Measurements from ENCODE around the gene APC.
"Not testable (repeated sequence)": the region's sequence is repeated elsewhere in the genome, so short reads cannot be mapped to it uniquely, and the experiment has no call there.

APC gene

DNA sequence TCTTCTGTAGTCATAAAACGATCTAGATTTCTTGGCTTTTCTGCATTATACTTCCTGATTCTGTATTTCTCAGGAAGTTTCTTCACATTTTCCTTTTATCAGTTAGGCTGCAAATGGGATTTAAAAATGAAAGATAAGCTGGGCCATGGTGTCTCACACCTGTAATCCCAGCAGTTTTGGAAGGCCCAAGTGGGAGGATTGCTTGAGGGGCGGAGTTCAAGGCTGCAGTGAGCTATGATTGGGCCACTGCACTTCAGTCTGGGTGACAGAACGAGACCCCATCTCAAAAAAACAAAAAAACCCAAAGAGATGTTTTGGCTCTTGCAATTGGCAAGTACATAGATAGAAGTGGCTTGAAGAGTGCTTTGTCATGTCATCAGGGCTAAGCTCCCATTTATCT is 26.2 kb upstream of the APC start:
- Histone ChIP-seq H3K4me1 (ENCODE audit: insufficient read depth, poor library complexity, severe bottlenecking) (peaks cover 16% of the 10 kb centered on the region), H3K4me3 (ENCODE audit: severe bottlenecking) (no peak overlapping the region), H3K9me3 (ENCODE audit: severe bottlenecking) (no peaks in the 10 kb centered on the region), H3K36me3 (ENCODE audit: low read depth) (no peaks in the 10 kb centered on the region), H3K27me3 (ENCODE audit: insufficient read depth, poor library complexity, severe bottlenecking) (no peaks in the 10 kb centered on the region), H3K27ac (ENCODE audit: poor library complexity, severe bottlenecking) (no peak overlapping the region)
- DNase-seq (ENCODE audit: low spot score) (no peak), ATAC-seq (ENCODE audit: low read depth) (no peak)
- TF ChIP-seq, protein P1, sequence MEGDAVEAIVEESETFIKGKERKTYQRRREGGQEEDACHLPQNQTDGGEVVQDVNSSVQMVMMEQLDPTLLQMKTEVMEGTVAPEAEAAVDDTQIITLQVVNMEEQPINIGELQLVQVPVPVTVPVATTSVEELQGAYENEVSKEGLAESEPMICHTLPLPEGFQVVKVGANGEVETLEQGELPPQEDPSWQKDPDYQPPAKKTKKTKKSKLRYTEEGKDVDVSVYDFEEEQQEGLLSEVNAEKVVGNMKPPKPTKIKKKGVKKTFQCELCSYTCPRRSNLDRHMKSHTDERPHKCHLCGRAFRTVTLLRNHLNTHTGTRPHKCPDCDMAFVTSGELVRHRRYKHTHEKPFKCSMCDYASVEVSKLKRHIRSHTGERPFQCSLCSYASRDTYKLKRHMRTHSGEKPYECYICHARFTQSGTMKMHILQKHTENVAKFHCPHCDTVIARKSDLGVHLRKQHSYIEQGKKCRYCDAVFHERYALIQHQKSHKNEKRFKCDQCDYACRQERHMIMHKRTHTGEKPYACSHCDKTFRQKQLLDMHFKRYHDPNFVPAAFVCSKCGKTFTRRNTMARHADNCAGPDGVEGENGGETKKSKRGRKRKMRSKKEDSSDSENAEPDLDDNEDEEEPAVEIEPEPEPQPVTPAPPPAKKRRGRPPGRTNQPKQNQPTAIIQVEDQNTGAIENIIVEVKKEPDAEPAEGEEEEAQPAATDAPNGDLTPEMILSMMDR (IDR thresholded peaks at IDR 0.05; ENCODE audit: poor library complexity, severe bottlenecking) = no peak

DNA sequence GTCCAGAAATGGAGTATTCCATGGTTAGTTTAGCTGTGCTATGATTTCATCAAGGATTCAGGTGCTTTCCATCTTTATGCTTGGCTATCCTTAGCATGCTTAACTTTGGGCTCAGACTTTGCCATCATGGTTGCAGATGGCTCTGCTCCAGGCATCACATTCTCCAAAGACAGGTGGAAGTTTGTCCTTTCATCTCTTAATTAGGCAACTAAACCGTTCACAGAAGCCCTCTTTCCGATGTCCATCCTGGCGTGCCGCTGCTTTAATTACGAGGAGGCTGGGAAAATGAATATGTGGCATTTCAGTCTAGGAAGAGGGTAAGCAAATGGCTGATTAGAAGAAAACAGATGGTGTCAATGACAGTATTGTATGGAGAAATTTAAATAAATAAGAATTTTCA is 24.5 kb upstream of the APC start:
- Histone ChIP-seq H3K9me3 (ENCODE audit: severe bottlenecking) (no peaks in the 10 kb centered on the region), H3K4me1 (ENCODE audit: insufficient read depth, poor library complexity, severe bottlenecking) (peaks cover 11% of the 10 kb centered on the region)
- ATAC-seq (ENCODE audit: low read depth) = no peak

DNA sequence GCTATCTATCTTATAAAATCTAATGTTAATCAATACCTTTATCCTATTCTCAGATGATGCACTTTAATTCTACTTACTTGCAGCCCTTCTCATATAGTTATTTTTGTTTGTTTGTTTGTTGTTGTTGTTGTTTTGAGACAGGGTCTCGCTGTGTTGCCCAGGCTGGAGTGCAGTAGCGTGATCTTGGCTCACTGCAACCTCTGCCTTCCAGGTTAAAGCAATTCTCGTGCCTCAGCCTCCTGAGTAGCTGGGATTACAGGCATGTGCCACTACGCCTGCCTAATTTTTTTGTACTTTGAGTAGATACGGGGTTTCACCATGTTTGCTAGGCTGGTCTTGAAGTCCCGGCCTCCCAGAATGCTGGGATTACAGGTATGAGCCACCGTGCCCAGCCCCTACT is 20.8 kb upstream of the APC start:
- ATAC-seq (ENCODE audit: low read depth); H3K36me3 ChIP-seq (ENCODE audit: low read depth); H3K9me3 ChIP-seq (ENCODE audit: severe bottlenecking); H3K4me3 ChIP-seq (ENCODE audit: severe bottlenecking); H3K27me3 ChIP-seq (ENCODE audit: insufficient read depth, poor library complexity, severe bottlenecking); H3K27ac ChIP-seq (ENCODE audit: poor library complexity, severe bottlenecking); DNase-seq (ENCODE audit: low spot score); H3K4me1 ChIP-seq (ENCODE audit: insufficient read depth, poor library complexity, severe bottlenecking): not testable (repeated sequence)

More for the DNA sequence above, 24.5 kb upstream of the APC start:
- Histone ChIP-seq H3K4me3 (ENCODE audit: severe bottlenecking) (no peak overlapping the region), H3K27me3 (ENCODE audit: insufficient read depth, poor library complexity, severe bottlenecking) (no peaks in the 10 kb centered on the region), H3K36me3 (ENCODE audit: low read depth) (no peaks in the 10 kb centered on the region), H3K27ac (ENCODE audit: poor library complexity, severe bottlenecking) (no peak overlapping the region)
- TF ChIP-seq, protein P1 (IDR thresholded peaks at IDR 0.05; ENCODE audit: poor library complexity, severe bottlenecking) = no peak
- DNase-seq (ENCODE audit: low spot score) = no peak

- TF ChIP-seq, protein P1 (IDR thresholded peaks at IDR 0.05; ENCODE audit: poor library complexity, severe bottlenecking) = no peak
Observed at GRCh38 chr5:112717506-112718082, 20.1 kb upstream of the APC start.

GRCh38 chr5:112718344-112718743 is 19.3 kb upstream of the APC start:
- H3K4me1 ChIP-seq (ENCODE audit: insufficient read depth, poor library complexity, severe bottlenecking) = no peaks in the 10 kb centered on the region
- no peak overlapping the region for H3K27ac ChIP-seq (ENCODE audit: poor library complexity, severe bottlenecking)
- ATAC-seq (ENCODE audit: low read depth) (no peak), DNase-seq (ENCODE audit: low spot score) (no peak)
- no peaks in the 10 kb centered on the region for H3K9me3 ChIP-seq (ENCODE audit: severe bottlenecking)
- no peak overlapping the region for H3K4me3 ChIP-seq (ENCODE audit: severe bottlenecking)
- H3K27me3 ChIP-seq (ENCODE audit: insufficient read depth, poor library complexity, severe bottlenecking) = no peaks in the 10 kb centered on the region
- TF ChIP-seq, protein P1 (IDR thresholded peaks at IDR 0.05; ENCODE audit: poor library complexity, severe bottlenecking) = no peak
- no peaks in the 10 kb centered on the region for H3K36me3 ChIP-seq (ENCODE audit: low read depth)

More at GRCh38 chr5:112717506-112718082, 20.1 kb upstream of the APC start:
- H3K36me3 ChIP-seq (ENCODE audit: low read depth) = no peaks in the 10 kb centered on the region
- H3K9me3 ChIP-seq (ENCODE audit: severe bottlenecking) = no peaks in the 10 kb centered on the region
- no peak overlapping the region for H3K4me3 ChIP-seq (ENCODE audit: severe bottlenecking)
- H3K27ac ChIP-seq (ENCODE audit: poor library complexity, severe bottlenecking) = no peak overlapping the region
- ATAC-seq (ENCODE audit: low read depth) = no peak
- no peaks in the 10 kb centered on the region for H3K27me3 ChIP-seq (ENCODE audit: insufficient read depth, poor library complexity, severe bottlenecking)
- DNase-seq (ENCODE audit: low spot score) = no peak
- H3K4me1 ChIP-seq (ENCODE audit: insufficient read depth, poor library complexity, severe bottlenecking) = no peaks in the 10 kb centered on the region
